GM21529 (cell line): ENCODE data around the gene SNAPC4.
"Not testable (repeated sequence)": the region's sequence is repeated elsewhere in the genome, so short reads cannot be mapped to it uniquely, and the experiment has no call there.

Experiments
- ATAC-seq: cut with Tn5 transposase; IDR thresholded peaks from one replicate; pipeline ENCODE4 v1.9.1; 2021; ENCODE audit not compliant: unreplicated experiment

Gene SNAPC4

DNA sequence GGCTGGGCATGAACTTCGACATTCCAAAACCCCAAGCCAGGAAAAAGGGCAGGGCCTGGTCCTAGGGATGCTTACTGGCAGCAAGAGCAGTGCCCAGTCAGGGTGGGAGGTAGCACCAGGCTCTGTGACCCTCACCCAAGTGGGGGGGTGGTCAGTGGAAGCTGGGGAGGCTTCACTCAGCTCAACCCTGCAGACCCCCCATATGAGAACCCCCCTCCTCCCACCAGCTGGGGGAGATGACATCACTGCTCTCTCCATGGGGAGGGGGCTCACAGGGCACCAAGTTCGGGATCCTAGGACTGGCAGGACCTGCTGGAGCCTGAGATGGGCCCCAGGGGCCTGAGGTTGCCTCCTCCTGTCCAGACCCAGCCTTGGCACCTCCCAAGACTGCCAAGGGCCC, 41.1 kb downstream of the SNAPC4 start:
- ATAC-seq, result no peak

DNA sequence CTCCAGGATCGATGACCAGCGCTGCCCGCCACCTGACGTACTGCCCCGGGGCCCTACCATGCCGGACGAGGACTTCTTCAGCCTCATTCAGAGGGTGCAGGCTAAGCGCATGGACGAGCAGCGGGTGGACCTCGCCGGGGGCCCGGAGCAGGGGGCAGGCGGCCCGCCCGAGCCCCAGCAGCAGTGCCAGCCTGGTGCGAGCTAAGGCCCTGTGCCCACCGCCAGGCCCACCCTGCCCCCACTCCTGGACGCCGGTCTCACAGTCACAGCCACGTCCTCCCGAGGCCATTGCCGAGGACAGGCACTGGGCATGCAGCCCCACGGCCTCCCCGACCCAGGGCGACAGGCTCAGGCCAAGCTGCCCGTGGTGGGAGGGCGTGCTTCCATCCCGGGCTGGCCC, 42.0 kb downstream of the SNAPC4 start:
- no peak for ATAC-seq

DNA sequence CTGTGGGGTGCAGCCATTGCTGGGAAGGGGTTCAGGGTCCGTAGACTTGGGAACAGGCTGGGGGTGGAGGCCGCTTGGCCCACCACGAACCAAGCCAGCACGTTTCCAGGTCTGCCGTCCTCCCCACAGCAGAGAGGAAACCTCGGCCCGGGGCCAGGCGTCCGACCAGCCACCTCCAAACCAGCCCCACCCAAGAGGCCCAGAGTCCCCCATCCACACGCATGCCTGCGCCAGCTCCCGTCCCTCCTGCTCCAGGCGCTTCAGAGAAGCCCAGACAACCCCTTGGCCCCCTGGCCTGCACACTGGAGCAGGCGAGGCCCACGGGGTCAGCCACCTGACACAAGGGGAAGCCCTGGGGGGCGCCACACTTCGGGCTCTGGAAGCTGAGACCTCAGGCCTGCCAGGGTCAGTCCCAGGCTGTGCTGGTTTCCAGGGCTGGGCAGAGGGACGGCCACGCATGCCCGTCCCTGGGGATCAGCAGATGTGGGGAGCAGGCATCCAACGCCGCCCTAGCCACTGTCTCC, 42.7 kb downstream of the SNAPC4 start:
- no peak for ATAC-seq

DNA sequence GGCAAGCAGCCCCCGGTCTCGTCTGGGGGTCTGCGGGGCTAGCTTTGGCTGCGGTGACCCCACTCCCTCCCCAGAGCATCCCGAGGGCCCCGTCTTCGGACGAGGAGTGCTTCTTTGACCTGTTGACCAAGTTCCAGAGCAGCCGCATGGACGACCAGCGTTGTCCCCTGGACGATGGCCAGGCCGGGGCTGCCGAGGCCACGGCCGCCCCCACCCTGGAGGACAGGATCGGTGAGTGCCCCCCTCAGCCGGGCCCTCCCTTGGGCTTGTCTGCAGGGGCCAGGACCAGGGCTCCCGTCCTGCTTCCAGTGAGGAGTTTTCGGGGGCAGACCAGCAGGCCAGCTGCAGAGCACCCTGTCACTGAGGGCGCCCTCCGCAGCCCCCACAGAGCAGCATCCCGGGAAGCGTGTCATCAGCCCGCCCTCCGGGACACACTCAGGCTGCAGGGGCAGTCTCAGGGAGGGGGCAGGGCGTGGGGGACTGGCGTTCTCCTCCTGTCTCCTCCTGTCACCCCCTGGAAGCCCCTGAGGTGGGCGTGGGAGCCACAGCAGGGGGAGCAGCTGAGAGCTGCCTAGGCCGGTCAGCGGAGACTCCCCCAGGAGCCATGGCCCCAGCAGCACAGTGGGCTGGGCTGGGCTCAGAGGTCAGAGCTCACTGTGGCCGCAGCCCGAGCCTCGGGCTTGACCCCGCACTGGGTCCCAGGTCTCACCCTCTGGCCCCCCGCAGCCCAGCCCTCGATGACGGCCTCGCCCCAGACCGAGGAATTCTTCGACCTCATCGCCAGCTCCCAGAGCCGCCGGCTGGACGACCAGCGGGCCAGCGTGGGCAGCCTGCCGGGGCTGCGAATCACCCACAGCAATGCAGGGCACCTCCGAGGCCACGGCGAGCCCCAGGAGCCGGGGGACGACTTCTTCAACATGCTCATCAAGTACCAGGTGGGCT, 44.1 kb downstream of the SNAPC4 start:
- no peak for ATAC-seq

DNA sequence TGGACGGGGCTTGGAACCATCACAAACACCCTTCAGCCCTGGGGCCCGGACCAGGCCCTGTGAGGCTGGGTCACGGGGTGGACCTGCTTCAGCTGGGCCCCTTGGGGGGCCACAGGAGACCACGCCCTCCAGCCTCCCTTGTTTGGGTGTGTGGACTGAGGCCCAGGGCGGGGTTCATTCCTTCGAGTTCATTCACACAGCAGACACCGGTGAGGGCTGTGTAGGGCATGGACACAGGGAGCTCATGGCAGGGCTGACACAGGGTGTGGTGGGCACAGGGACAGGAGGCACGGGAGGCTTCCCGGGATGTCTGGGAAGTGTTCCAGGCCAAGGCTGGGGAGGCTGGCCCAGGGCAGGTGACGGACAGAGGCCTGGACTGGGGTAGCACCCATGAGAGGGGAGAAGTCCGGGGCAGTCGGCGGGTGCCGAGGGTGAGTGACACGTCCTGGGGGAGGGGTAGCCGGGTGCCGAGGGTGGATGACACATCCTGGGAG, 45.3 kb downstream of the SNAPC4 start:
- ATAC-seq, result no peak

DNA sequence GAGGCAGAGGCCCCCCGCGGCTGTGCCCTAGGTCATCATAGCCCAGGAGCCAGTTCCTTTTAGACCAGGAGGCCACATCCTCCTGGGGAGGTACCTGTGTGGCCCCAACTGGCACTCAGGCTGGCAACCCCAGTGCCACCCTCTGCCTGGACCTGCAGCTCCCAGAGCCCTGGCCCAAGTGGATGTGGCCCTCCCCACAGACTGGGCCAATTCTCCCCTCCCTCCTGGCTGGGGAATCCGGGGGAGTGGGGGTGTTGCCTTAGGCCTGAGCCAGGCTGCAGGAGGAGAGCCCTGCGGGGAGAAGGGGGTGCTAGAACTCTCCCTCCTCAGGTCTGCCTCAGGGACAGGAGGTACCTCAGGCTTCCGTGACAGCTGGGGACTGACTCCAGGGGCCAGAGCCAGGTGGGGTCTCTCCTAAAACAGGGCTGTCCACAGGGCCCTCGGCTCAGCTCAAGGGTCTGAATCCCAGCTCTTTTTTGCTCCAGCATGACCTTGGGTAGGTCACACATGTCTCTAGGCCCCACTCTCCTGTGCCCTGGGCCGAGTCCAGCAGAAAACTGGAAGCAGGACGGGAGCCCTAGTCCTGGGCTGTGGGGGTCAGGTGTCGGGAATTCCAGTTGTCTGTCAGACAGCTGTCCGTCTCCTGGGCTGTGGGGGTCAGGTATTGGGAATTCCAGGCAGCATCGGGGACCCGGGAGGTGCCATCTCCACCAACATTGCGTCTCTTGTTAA, 46.0 kb downstream of the SNAPC4 start:
- ATAC-seq, result no peak

DNA sequence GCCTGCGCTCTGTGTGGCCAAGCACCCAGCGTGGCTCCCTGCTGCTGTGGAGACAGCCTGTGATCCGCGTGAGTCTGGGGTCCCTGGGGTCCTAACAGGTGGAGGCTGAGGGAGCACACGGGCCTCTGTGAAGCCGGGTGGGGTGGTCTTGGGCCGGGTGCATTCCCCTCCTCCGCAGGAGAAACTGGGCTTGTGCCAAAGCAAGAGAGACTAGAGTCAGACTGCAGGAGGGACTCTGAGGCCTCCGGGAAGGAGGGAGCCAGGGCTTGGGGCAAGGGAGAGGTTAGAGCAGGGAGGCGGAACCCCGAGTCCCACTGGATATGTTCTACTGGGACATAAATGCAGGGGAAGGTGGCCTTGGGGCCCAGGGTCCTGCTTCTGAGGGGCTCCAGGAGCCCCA, 46.9 kb downstream of the SNAPC4 start:
- no peak for ATAC-seq

DNA sequence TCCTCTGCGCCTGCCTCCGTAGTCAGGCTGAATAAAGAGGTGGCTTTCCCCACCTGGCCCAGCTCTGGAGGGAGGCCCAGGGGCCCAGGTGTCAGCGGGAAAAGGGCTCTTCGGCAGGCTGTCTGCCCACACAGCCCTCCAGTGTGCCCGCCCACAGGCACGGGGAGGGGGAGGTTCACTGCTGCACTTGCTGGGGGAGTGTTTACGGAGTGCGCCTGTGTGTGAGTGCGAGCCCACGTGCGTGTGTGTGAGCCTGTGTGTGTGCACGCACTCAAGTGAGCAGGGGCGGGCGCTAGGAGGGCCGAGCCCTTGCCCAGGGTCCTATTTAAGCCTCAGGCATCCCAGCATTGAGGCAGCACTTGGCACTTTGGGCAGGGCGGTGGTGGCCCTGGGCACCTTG, 47.3 kb downstream of the SNAPC4 start:
- no peak for ATAC-seq

DNA sequence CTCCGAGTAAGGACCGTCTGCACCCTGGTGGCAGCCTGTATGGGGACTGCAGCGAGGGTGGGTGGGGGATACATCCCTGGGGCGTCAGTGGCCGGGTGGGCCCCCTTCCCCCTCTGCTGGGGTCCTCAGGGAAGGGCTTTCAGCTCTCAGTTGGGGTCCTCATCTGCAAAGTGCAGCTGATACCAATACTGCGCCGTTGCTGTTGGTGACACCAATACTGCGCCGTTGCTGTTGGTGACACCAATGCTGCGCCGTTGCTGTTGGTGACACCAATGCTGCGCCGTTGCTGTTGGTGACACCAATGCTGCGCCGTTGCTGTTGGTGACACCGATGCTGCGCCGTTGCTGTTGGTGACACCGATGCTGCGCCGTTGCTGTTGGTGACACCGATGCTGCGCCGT, 48.1 kb downstream of the SNAPC4 start:
- ATAC-seq, result not testable (repeated sequence)

DNA sequence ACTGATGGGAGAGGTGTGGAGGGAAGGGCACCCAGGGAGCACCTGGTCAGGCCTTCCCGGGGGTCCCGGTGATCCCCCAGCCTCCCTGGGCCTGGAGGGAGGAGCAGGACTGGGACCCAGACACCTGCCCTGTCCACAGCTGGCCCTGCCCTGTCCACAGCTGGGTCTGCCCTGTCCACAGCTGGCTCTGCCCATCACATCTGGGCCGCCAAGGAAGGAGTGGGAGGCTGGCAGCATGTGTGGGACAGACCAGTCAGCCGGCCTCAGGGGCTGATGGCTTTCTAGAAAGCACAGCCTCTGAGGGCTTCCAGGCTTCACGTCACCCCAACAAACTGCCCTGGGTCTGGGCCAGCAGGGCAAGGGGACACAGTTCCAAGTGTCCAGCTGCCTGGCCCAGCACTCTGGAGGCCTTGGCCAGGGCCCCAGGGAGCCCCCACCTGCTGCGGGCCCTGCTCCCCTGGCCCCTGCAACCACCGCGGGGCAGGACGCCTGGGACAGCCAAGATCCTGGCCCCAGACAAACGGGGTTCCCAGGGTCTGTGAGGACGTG, 48.6 kb downstream of the SNAPC4 start:
- ATAC-seq, result no peak
